Left lung (tissue), 10 donors: ENCODE measurements around the gene MAFB. TPM values are rescaled to one million over a fixed set of nuclear protein-coding genes. Genes with fewer than 3 reads are reported as not detected.

Source experiments
- ATAC-seq: fragments of 200-7000 bp; cut with Tn5 transposase; one replicate; pipeline ENCODE4 v1.9.1; 2020; ENCODE audit warnings: moderate library complexity
- DNase-seq, 4 donors: peaks; one replicate each; pipeline ENCODE4 v3.0.0-alpha.2; 2013 to 2020
- H3K27ac ChIP-seq, 2 donors: fragments of 200-600 bp; sonication (generic) in 1 of 2; one replicate each; pipeline versions ENCODE4 v1.5.0 to v1.8.0; 2020 to 2021
- H3K27me3 ChIP-seq, 2 donors: fragments of 200-600 bp; sonication (generic) in 1 of 2; one replicate each; pipeline versions ENCODE4 v1.5.0 to v1.8.0; 2020 to 2021
- H3K36me3 ChIP-seq, 2 donors: fragments of 200-600 bp; sonication (generic) in 1 of 2; one replicate each; pipeline versions ENCODE4 v1.5.0 to v1.8.0; 2020 to 2021
- H3K4me1 ChIP-seq, 2 donors: fragments of 200-600 bp; one replicate each; pipeline ENCODE4 v1.8.0; 2021
- H3K4me3 ChIP-seq, 2 donors: fragments of 200-600 bp; sonication (generic) in 1 of 2; one replicate each; pipeline versions ENCODE4 v1.5.0 to v1.8.0; 2020 to 2021; ENCODE audit warnings: mild to moderate bottlenecking in 1 of 2
- H3K9me3 ChIP-seq, 2 donors: fragments of 200-600 bp; sonication (generic) in 1 of 2; one replicate each; pipeline versions ENCODE4 v1.5.0 to v1.8.0; 2020 to 2021
- CTCF ChIP-seq, 2 donors: fragments of 200-600 bp; sonication (generic) in 1 of 2; IDR thresholded peaks; one replicate each; pipeline versions ENCODE4 v1.5.0 to v1.8.0; 2021; ENCODE audit warnings: antibody characterized with exemption in 2 of 2
- intact Hi-C, 2 donors: fragments of 100-400 bp; cut with DNase I; formaldehyde crosslinking; loops; one replicate each; pipeline versions ENCODE4 v1.11.2 to v1.14.2; 2022
- polyA plus RNA-seq, 6 donors: library from polyadenylated mRNA; unstranded; fragments of 120-200 nt; gene quantifications; one replicate each; pipeline ENCODE4 v1.2.1, GENCODE V29; 2013; ENCODE audit not compliant: insufficient read length in 6 of 6
- total RNA-seq, 2 donors: library from RNA; stranded (reverse); fragmentation: NEBNext Ultra II Directional; extraction: Animal tissue kit (Norgen Biotek cat#: 25700); gene quantifications; one replicate each; pipeline ENCODE4 v1.2.1, GENCODE V29; 2021
- donor health status: DM: no; HTN: yes; CAD: no.
- donor health status: DM: no; HTN: no; CAD: no.

Gene MAFB
- total and polyA plus RNA-seq, 8 donors: 9.8 to 111 (median 12.3) TPM

GRCh38 chr20:40683221-40683893 is 5.7 kb downstream of the MAFB start:
- no peaks in the 10 kb centered on the region for H3K9me3 ChIP-seq
- ATAC-seq (peak; percentile 18), DNase-seq (peak in 1 of 4 donors; percentile 89)
- H3K4me1 ChIP-seq: peaks cover 13 to 64% of the 10 kb centered on the region in 2 donors
- TF ChIP-seq CTCF (IDR thresholded peaks at IDR 0.05): no peak
- peaks cover 0 to 19% of the 10 kb centered on the region in 2 donors for H3K36me3 ChIP-seq
- intact Hi-C loops: loop anchor here in 1 of 2 donors (10.0 kb wide), 1 partner anchor 399 kb away; no protein-coding TSS in a partner anchor
- peak overlapping the region; percentile 19 to 76 for H3K4me3 ChIP-seq
- H3K27ac ChIP-seq: peak overlapping the region; percentile 62 to 63
- H3K27me3 ChIP-seq: peaks cover 0 to 66% of the 10 kb centered on the region in 2 donors

GRCh38 chr20:40682104-40682981 is 6.7 kb downstream of the MAFB start:
- DNase-seq (peak in 1 of 4 donors; percentile 78), ATAC-seq (peak; percentile 67)
- Histone ChIP-seq H3K27ac (peak overlapping the region; percentile 62 to 63), H3K36me3 (peaks cover 0 to 19% of the 10 kb centered on the region in 2 donors), H3K4me3 (peak overlapping the region; percentile 19 to 76), H3K9me3 (no peaks in the 10 kb centered on the region), H3K27me3 (peaks cover 0 to 56% of the 10 kb centered on the region in 2 donors), H3K4me1 (peaks cover 13 to 66% of the 10 kb centered on the region in 2 donors)
- no peak for TF ChIP-seq CTCF (IDR thresholded peaks at IDR 0.05)
- intact Hi-C loops: loop anchor here in 1 of 2 donors (10.0 kb wide), 1 partner anchor 398 kb away; no protein-coding TSS in a partner anchor

DNA sequence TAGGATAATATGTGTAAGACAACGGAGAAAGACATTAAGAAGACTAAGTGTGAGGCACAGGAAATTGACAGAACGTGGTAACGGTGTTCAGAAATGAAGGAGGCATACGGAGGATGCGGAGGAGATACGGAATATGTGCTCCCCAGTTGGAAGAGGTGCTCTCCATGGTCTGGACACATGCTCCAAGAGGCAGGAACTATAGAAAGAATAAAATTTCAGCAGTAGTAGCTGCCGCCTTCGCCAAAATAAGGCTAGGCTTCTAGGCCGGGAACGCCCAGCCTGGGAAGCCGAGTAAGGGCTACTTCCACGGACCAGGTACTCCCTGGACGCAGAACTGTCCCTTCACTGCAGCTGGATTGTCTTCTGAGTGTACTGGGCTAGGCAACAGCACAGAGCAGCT is 7.4 kb downstream of the MAFB start:
- TF ChIP-seq CTCF (IDR thresholded peaks at IDR 0.05): no peak
- H3K9me3 ChIP-seq: no peaks in the 10 kb centered on the region
- H3K36me3 ChIP-seq: peaks cover 0 to 15% of the 10 kb centered on the region in 2 donors
- peaks cover 0 to 50% of the 10 kb centered on the region in 2 donors for H3K27me3 ChIP-seq
- no peak overlapping the region for H3K4me3 ChIP-seq
- DNase-seq (no peak), ATAC-seq (no peak)
- H3K4me1 ChIP-seq: peaks cover 13 to 59% of the 10 kb centered on the region in 2 donors
- H3K27ac ChIP-seq: no peak overlapping the region
- intact Hi-C loops: loop anchor here in 1 of 2 donors (10.0 kb wide), 1 partner anchor 397 kb away; no protein-coding TSS in a partner anchor

- DNase-seq (no peak), ATAC-seq (no peak)
- no peaks in the 10 kb centered on the region for H3K9me3 ChIP-seq
- TF ChIP-seq CTCF (IDR thresholded peaks at IDR 0.05): no peak
- no peak overlapping the region for H3K4me3 ChIP-seq
- peaks cover 0 to 45% of the 10 kb centered on the region in 2 donors for H3K27me3 ChIP-seq
- intact Hi-C loops: loop anchor here in 1 of 2 donors (10.0 kb wide), 1 partner anchor 396 kb away; no protein-coding TSS in a partner anchor
- H3K27ac ChIP-seq: no peak overlapping the region
- H3K36me3 ChIP-seq: peaks cover 0 to 10% of the 10 kb centered on the region in 2 donors
- peaks cover 17 to 57% of the 10 kb centered on the region in 2 donors for H3K4me1 ChIP-seq
These were observed 7.9 kb downstream of the MAFB start for GRCh38 chr20:40681165-40681564.
